RWPE2 (cell line): ENCODE data around the gene GNAO1.
"Not testable (repeated sequence)": the region's sequence is repeated elsewhere in the genome, so short reads cannot be mapped to it uniquely, and the experiment has no call there.

Source experiments
- ATAC-seq: fragments of 200-7000 bp; cut with Tn5 transposase; 3 replicates; pipeline ENCODE4 v1.9.1; 2021; ENCODE audit warnings: low read depth
- DNase-seq: peaks from one replicate; pipeline ENCODE4 v3.0.0-alpha.2; 2020; ENCODE audit warnings: low spot score
- H3K27ac ChIP-seq: fragments of 450-650 bp; 2 replicates; pipeline ENCODE4 v1.5.1; 2017; ENCODE audit warnings: mild to moderate bottlenecking; ENCODE audit not compliant: poor library complexity, severe bottlenecking
- H3K27me3 ChIP-seq: fragments of 250-450 bp; sonication (Bioruptor Pico); 2 replicates; pipeline ENCODE4 v1.5.1; 2021; ENCODE audit warnings: mild to moderate bottlenecking, moderate library complexity; ENCODE audit not compliant: insufficient read depth, poor library complexity, severe bottlenecking
- H3K36me3 ChIP-seq: fragments of 250-450 bp; sonication (Bioruptor Pico); 2 replicates; pipeline ENCODE4 v1.5.1; 2020; ENCODE audit warnings: low read depth, mild to moderate bottlenecking, moderate library complexity
- H3K4me1 ChIP-seq: fragments of 250-450 bp; sonication (Bioruptor Pico); 2 replicates; pipeline ENCODE4 v1.5.1; 2021; ENCODE audit warnings: mild to moderate bottlenecking, moderate library complexity; ENCODE audit not compliant: insufficient read depth, poor library complexity, severe bottlenecking
- H3K4me3 ChIP-seq: fragments of 250-450 bp; sonication (Bioruptor Pico); 2 replicates; pipeline ENCODE4 v1.5.1; 2021; ENCODE audit warnings: mild to moderate bottlenecking, moderate library complexity; ENCODE audit not compliant: severe bottlenecking
- H3K9me3 ChIP-seq: fragments of 250-450 bp; sonication (Bioruptor Pico); 2 replicates; pipeline ENCODE4 v1.5.1; 2021; ENCODE audit warnings: mild to moderate bottlenecking, moderate library complexity; ENCODE audit not compliant: severe bottlenecking
- CTCF ChIP-seq: fragments of 450-650 bp; IDR thresholded peaks from one replicate; pipeline ENCODE4 v1.5.1; 2017; ENCODE audit warnings: mild to moderate bottlenecking, moderate library complexity; ENCODE audit not compliant: poor library complexity, severe bottlenecking

The GNAO1 gene

GRCh38 chr16:56370875-56371659 lies 179.8 kb downstream of the GNAO1 start:
- no peaks in the 10 kb centered on the region for H3K9me3 ChIP-seq
- no peak for TF ChIP-seq CTCF
- H3K4me3 ChIP-seq: no peak overlapping the region
- ATAC-seq (no peak), DNase-seq (no peak)
- H3K27ac ChIP-seq: no peak overlapping the region
- H3K27me3 ChIP-seq: no peaks in the 10 kb centered on the region
- H3K4me1 ChIP-seq: no peaks in the 10 kb centered on the region
- H3K36me3 ChIP-seq: peaks cover 44% of the 10 kb centered on the region

GRCh38 chr16:56371660-56371937 lies 180.3 kb downstream of the GNAO1 start:
- TF ChIP-seq CTCF: no peak
- ATAC-seq: no peak
- H3K36me3 ChIP-seq: peaks cover 44% of the 10 kb centered on the region

GRCh38 chr16:56372013-56372634 lies 180.8 kb downstream of the GNAO1 start:
- H3K27me3 ChIP-seq: no peaks in the 10 kb centered on the region
- peaks cover 4% of the 10 kb centered on the region for H3K4me1 ChIP-seq
- DNase-seq (no peak), ATAC-seq (no peak)
- no peak overlapping the region for H3K27ac ChIP-seq
- H3K4me3 ChIP-seq: no peak overlapping the region
- peaks cover 40% of the 10 kb centered on the region for H3K36me3 ChIP-seq
- no peak for TF ChIP-seq CTCF
- no peaks in the 10 kb centered on the region for H3K9me3 ChIP-seq

More at GRCh38 chr16:56371660-56371937, 180.3 kb downstream of the GNAO1 start:
- Histone ChIP-seq H3K27me3 (no peaks in the 10 kb centered on the region), H3K4me1 (peaks cover 3% of the 10 kb centered on the region), H3K27ac (no peak overlapping the region), H3K4me3 (no peak overlapping the region), H3K9me3 (no peaks in the 10 kb centered on the region)
- DNase-seq: no peak

GRCh38 chr16:56373003-56373402 lies 181.7 kb downstream of the GNAO1 start:
- no peak for DNase-seq

GRCh38 chr16:56375792-56376191 lies 184.5 kb downstream of the GNAO1 start:
- not testable (repeated sequence) for H3K9me3 ChIP-seq, DNase-seq, H3K27ac ChIP-seq, H3K4me1 ChIP-seq, ATAC-seq, H3K4me3 ChIP-seq, H3K27me3 ChIP-seq
- H3K36me3 ChIP-seq: peaks cover 28% of the 10 kb centered on the region

More at GRCh38 chr16:56373003-56373402, 181.7 kb downstream of the GNAO1 start:
- Histone ChIP-seq H3K4me1 (peaks cover 4% of the 10 kb centered on the region), H3K27ac (no peak overlapping the region), H3K36me3 (peaks cover 31% of the 10 kb centered on the region), H3K9me3 (no peaks in the 10 kb centered on the region), H3K27me3 (no peaks in the 10 kb centered on the region), H3K4me3 (no peak overlapping the region)
- no peak for TF ChIP-seq CTCF
- no peak for ATAC-seq

GRCh38 chr16:56379044-56379443 lies 187.8 kb downstream of the GNAO1 start:
- peaks cover 12% of the 10 kb centered on the region for H3K4me1 ChIP-seq
- H3K4me3 ChIP-seq, H3K9me3 ChIP-seq, ATAC-seq, H3K27ac ChIP-seq, H3K27me3 ChIP-seq, DNase-seq: not testable (repeated sequence)
- peaks cover 56% of the 10 kb centered on the region for H3K36me3 ChIP-seq

GRCh38 chr16:56380778-56381485 lies 189.6 kb downstream of the GNAO1 start:
- Histone ChIP-seq H3K4me1 (peaks cover 12% of the 10 kb centered on the region), H3K36me3 (peaks cover 58% of the 10 kb centered on the region)
- H3K4me3 ChIP-seq, DNase-seq, H3K27me3 ChIP-seq, H3K27ac ChIP-seq, ATAC-seq, H3K9me3 ChIP-seq: not testable (repeated sequence)
